HG02938 (cell line): ENCODE results near the gene PCNT.
"Not testable (repeated sequence)": the region's sequence is repeated elsewhere in the genome, so short reads cannot be mapped to it uniquely, and the experiment has no call there.

Experiments
- ATAC-seq: cut with Tn5 transposase; IDR thresholded peaks from one replicate; pipeline ENCODE4 v1.9.1; 2021; ENCODE audit warnings: mild to moderate bottlenecking, moderate library complexity; ENCODE audit not compliant: unreplicated experiment

PCNT gene

DNA sequence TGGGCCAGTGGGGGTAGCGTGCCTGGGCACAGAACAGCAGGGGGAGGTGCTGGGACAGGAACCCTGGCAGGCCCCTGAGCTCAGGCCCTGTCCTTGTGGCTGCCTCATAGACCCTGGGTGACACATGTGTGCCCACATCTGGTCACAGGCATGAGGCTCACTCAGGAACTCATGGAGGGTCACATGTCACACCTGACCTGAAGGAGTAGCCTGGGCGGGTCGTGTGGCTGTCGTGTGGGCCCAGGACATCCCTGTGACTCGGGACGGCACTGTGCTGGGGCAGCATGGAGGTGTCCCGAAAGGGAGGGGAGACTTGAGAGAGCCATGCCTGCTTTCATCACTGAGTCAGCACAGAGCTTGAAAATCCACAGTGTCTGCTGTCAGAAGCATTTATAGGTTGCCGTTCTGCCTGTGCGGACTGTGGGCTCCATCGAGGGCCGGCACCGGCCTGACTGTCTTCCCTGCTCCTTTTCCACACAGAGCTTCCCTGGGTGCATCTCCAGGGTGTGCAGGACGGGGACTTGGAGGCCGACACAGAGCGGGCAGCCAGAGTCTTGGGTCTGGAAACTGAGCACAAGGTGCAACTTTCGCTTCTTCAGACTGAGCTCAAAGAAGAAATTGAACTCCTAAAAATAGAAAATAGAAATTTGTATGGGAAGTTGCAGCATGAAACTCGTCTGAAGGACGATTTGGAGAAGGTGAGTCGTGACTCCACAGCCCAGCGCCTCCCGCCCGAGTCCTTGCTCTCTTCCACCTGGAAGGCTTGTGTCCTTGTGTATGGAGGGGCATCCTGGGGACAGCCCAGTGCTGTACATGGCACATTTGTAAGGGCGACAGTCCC, 32.8 kb downstream of the PCNT start:
- no peak for ATAC-seq

DNA sequence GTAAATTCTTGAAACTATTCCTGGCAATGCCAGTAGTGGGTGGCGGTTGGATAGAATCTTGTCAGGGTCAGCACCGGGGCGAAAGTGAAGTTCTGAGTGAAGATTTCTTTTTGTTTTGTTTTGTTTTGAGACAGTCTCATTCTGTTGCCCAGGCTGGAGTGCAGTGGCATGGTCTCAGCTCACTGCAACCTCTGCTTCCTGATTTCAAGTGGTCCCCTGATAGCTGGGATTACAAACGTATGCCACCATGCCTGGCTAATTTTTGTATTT, 33.3 kb downstream of the PCNT start:
- ATAC-seq: no peak

DNA sequence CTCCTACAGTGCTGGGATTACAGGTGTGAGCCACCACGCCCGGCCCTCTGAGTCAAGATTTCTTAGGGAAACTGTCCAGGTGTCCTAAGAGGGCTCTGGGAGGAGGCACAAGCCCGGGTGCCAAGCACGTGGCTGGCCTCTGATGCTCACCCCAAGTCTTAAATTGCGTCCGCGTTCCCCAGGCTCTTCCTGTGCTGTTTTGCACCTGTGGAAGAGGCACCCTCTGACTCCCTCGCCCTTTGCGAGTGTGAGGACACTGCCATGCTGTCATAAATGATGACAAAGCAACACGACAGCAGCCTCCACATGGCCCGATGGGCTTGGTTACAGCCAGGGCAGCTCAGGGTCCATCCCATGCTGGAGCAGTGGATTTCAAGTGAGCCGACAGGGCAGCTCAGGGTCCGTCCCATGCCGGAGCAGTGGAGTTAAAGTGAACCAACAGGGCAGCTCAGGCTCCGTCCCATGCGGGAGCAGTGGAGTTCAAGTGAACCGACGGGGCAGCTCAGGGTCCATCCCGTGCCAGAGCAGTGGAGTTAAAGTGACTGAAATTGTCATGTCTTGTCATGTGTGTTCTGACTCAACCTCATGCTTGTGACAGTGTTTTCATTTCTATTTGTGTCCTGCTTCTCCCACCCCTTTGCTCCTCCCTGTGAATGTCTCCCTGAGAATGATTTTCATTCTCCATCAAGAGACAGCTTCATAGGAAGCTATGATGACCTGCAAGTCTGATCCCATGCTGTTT, 33.9 kb downstream of the PCNT start:
- no peak for ATAC-seq

DNA sequence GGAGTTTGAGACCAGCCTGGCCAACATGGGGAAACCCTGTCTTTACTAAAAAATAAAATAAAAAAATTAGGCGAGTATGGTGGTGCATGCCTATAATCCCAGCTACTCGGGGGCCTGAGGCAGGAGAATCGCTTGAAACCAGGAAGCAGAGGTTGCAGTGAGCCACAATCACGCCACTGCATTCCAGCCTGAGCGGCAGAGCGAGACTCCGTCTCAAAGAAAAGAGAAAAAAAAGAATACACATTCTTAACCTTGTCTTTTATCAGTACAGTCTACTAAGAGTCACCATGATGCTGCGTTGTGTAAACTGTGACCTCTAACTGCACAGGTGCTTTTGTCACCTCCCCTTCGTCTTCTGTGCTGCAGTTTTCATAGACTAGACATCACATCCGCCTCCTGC, 37.2 kb downstream of the PCNT start:
- no peak for ATAC-seq

DNA sequence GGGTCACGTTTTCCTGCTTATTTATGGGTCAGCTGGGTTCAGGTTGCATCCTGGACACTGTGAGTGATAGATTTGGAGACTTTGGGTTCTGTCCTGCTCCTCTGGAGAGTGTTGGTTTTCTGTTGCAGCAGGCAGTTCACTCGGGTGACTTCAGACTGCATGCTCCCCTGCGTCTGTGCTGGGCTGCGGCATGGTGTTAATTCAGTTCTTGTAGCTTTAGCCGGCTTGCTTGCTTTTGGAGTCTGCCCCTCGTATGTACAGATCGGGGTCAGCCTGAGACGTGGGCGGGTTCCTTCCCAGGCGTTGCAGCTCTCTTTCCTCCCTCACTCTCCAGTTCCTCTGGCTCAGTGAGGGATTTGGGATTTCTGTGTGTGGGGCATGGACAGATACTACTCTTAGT, 38.0 kb downstream of the PCNT start:
- no peak for ATAC-seq

DNA sequence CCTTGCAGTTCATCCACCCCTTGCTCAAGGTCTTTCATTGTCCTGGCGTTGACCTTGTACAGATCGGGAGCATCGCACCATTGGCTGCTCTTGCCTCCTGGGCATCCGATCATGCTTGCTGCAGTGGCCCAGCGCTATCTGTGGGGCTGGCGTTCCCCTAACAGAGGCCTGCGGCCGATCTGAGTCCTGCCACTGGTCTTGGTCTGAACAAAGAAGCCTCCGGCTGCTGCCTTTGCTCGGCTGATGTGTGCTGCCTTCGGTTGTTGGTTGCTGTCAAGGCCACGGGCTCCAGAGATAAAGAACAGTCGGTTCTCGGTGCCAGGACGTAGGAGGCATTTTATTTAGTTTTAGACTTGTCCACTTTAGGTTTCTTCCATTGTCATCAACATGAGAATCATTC, 39.0 kb downstream of the PCNT start:
- no peak for ATAC-seq

DNA sequence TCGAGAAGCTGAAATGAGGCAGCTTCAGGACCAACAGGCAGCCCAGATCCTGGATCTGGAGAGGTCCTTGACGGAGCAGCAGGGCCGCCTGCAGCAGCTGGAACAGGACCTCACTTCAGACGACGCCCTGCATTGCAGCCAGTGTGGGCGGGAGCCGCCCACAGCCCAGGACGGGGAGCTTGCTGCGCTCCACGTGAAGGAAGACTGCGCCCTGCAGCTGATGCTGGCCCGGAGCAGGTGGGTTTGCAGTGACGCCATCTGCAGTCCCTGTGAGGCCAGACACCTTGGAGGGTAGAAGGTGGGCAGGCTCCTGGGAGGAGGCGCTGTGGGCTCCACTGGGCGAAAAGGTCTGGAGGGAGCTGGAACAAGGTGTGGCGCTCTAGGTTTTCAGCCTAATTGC, 39.7 kb downstream of the PCNT start:
- no peak for ATAC-seq

DNA sequence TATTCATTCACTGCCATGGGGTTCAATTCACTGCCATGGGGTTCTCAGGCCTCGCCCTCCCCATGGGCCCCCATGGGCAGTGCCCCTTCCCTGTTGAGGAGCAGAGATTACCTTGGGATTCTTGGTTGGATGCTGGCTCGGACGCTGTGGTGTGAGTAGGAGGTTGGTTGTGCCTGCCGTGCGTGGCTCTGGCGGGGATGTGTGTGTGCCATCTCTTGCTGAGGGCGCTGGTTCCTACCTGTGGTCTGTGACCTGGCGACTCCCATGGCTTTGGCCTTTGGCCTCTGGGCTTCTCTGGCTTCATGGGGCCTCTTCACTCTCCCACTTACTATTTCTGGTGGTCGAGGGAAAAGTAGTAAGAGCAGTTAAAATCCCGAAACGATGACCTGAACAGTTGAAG, 42.1 kb downstream of the PCNT start:
- ATAC-seq: no peak

DNA sequence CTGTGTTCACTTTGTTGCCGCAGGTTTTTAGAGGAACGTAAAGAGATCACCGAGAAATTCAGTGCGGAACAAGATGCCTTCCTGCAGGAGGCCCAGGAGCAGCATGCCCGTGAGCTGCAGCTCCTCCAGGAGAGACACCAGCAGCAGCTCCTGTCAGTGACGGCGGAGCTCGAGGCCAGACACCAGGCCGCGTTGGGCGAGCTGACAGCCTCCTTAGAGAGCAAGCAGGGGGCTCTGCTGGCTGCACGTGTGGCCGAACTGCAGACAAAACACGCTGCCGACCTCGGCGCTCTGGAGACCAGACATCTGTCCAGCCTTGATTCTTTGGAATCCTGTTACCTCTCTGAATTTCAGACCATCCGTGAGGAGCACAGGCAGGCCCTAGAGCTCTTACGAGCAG, 42.6 kb downstream of the PCNT start:
- no peak for ATAC-seq

DNA sequence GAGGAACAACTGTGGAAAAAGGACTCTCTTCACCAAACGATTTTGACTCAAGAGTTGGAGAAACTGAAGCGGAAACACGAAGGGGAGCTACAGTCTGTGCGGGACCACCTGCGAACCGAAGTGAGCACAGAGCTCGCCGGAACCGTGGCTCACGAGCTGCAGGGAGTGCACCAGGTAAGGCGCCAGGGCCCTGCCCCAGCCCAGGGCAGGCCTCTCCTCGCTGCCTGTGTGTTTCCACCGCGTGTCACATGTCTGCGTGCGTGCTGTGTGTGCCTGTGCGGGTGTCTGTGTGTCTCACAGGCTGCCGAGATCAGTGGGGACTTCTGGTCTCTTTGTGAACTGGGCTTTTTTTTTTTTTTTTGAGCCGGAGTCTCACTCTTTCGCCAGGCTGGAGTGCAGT, 43.0 kb downstream of the PCNT start:
- ATAC-seq: no peak

DNA sequence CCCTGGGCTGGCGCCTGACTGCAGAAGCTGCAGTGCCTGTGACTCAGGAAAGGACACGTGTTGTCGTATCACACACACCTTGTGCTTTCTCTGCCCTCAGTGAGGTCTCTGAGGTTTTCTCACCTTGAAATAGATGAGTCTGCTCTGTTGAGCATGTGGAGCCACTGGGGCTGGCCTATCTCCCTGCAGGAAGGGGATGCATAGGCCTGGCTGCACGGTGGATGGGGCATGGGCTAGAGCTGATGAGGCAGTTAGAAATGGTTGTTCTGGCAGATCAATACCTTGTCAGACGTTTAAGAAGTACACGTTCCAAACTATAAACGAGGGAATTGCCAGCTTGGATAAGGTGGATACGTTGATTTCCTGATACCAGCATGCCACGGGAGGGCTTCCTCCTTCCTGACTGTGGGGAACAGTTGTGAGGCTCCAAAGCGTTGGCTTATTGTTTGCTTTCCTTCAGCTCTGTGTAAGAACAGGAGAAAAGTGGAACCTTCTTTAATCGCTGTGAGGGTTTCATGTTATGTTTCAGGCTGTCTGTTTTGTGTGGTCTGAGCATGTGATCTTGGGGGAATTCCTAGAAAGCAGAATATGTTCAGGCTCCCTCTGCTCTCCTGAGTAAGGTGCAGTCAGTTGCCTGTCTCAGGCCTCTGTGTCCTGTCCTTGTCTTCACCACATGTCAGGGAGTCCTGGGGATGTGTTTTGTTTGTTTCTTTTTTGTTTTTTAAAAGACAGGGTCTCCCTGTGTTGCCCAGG, 44.8 kb downstream of the PCNT start:
- ATAC-seq: no peak

DNA sequence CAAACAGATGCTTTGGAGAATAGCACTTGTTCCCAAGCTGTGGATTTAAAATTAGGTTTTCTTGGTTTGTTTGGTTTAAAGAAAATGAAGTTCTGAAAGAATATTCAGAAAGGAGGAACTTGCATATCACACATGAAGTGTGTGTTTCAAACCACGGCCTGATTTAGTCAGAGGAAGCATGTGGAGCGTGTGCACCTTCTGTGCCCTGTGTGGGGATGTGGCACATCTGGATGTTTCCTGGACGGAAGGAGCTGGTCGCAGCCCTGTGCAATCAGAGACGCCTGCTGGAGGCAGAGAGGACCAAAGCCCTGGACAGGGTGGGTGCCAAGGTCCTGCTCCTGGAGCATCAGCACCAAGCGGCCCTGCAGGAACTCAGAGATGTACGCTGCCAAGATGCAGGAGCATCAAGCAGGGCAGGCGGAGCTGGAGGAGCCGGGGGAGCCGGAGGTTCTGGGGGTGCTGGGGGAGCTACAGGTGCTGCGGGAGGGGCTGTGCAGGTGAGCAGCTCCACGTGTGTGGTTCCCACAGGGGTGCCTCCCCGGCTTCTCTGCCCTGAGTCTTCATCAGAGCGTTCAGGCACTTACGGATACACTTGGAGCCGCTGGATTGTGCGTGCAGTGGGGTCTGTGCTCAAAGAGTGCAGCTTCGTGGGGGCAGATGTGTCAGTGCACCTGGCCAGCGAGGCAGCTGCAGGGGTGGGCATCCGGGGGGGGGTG, 45.7 kb downstream of the PCNT start:
- no peak for ATAC-seq

DNA sequence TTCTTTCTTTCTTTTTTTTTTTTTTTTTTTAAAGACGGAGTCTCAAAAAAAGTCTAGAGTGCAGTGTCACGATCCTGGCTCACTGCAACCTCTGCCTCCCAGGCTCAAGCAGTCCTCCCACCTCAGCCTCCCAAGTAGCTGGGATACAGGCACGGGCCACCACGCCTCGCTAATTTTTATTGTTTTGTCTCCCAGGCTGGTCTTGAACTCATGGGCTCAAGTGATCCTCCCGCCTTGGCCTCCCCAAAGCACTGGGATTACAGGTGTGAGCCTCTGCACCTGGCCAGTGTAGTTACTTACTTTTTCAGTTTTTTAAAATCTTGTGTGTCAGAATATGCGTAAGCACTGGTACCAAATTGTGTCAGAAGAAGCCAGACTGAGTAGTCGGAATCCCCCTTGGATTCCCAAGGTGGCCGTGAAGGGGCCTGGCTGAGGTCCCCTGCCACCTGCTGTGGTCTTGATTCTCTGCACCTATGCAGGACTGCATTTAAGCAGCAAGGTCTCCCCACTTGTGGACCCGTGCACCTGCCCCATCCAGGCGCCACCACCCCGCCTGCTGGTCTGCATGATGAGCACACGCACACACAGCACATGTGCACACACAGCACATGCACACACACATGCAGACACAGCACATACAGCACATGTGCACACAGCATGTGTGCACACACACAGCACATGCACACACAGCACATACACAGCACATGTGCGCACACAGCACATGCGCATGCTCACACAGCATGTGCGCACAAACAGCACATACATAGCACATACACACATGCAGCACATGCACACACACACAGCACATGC, 47.5 kb downstream of the PCNT start:
- ATAC-seq: no peak

DNA sequence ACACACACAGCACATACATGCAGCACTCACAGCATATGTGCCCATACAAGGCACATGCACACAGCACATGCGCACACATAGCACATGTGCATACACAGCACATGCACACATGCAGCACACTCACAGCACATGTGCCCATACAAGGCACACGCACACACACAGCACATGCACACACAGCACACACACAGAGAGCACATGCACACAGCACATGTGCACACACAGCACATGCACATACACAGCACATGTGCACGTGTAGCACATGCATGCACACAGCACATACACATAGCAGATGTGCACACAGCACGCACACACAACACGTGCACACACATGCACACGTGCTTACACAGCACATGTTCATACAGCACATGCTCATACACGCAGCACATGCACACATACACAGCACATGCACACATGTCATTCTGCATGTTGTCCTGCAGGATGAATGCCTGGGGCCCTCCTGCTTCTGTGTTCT, 48.1 kb downstream of the PCNT start:
- ATAC-seq: no peak

DNA sequence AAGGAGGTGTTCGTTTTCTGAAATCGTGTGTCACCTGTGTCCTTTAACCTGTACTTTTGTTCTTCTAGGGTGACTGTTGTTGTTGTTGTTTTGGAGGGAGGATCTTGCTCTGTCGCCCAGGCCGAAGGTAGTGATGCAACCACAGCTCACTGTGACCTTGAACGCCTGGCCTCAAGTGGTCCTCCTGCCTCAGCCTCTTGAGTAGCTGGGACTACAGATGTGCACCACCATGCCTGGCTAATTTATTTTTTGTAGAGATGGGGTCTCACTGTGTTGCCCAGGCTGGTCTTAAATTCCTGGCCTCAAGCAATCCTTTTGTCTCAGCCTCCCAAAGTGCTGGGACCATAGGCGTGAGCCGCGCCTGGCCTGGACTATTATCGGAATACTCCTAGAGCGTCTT, 49.0 kb downstream of the PCNT start:
- not testable (repeated sequence) for ATAC-seq

DNA sequence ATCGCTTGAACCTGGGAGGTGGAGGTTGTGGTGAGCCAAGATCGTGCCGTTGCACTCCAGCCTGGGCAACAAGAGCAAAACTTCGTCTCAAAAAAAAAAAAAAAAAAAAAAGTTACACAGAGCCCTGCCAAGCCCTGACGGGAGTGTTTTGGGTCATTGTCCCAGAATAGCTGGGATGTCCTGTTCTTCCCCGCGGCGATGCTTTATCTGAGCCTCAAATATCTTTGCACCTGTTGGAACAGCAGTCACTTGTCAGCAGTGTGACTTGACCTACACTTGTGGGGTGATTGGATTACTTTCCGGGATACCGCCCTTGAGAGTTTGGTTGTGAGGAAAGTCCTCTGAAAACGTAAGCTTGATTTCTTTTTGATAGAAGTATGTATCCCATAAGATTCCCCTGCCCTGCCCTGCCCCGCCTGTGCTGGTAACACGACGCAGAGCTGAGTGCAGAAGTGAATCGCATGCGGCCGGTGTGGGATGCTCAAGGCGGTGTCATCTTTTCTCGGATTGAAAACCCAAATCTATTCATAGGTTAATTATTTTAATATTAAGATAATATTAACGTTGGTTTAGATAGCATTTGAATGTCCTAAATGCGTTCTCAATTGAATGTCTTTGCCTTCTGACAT, 50.9 kb downstream of the PCNT start:
- ATAC-seq: no peak

DNA sequence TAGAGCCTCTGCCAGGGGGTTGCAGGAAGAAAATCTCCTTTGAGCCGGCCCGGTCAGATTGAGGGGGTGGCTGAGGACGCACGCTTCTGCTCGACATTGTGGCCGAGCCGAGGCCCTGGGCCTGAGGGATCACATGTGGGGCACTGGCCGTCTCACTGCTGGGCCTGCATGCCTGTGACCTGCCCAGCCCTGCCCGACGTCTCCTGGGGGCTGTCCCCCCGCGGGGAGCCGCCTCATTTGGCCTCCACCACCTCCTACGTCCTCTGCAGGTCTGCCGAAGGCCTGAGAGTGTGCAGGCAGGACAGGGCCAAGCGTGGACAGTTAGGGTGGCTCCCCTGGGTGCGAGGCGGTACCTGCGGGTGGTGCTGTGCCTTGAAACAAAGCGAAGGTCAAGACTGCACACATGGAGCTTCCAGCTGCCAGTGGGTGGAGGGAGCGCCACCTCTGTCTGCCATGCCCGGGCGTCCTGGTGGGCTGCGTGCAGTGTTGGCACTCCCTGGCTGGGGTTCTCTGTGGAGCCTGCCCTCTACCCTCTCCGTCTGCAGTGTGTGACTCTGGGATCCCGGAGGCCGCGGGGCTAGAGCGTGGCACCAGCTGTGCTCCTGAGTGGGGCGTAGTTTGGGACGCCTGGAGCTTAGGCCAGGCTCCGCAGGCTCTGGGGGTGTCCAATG, 51.7 kb downstream of the PCNT start:
- no peak for ATAC-seq

DNA sequence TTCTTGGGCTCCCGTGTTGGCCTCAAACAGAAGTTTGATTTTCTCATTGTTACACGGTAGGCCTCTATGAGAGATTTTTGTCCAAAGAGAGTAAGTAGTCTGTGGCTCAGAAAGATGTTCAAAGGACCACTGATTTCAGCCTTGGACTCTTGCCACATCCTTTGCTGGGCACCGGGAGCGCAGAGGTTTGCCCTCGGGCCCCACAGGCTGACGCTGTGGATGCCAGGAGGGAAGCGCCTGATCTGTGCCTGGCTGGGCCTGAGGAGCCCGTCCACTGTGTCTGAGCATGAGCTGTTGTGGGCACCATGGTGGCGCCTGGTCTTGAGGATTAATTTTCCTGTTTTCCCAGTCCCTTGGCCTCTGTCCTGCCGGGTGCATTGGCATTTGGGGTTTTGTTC, 52.3 kb downstream of the PCNT start:
- no peak for ATAC-seq

DNA sequence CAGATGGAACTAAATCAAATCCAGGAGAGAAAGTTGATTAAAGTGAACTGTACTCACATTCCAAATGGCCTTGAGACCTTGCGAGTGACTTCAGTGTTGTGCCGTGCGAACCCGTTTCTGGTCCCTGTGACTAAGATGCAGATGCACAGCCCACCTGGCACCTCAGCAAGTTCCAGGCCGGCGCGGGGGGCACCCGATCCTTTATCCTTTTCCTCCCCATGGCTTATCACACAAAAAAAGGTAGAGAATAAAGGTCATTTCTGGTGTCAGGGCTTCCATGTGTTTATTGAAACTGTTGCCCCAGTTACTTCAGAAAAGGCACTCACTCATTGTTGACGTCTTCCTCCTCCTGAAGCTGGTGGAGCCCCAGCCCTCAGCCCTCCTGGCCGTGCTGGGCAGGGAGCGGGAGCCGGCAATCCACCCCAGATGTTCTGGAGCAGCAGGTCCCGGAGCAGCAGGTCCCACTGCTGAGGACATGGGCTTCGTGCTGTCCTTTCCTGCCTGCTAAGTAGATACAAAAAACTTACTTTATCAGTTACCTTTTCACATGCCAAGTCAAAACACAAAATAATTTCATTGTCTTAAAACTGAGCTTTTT, 53.0 kb downstream of the PCNT start:
- no peak for ATAC-seq
